HG02571 (cell line): ENCODE data around the gene QSOX1.

Experiments
- ATAC-seq: cut with Tn5 transposase; IDR thresholded peaks from one replicate; pipeline ENCODE4 v1.9.1; 2021; ENCODE audit warnings: mild to moderate bottlenecking, moderate library complexity; ENCODE audit not compliant: unreplicated experiment

Gene QSOX1

GRCh38 chr1:180169640-180170195 lies 15.0 kb downstream of the QSOX1 start:
- no peak for ATAC-seq

- no peak for ATAC-seq
These were observed 16.0 kb downstream of the QSOX1 start for GRCh38 chr1:180170546-180171151.

- no peak for ATAC-seq
These were observed 17.0 kb downstream of the QSOX1 start for GRCh38 chr1:180171691-180172090.

- ATAC-seq: no peak
These were observed 18.8 kb downstream of the QSOX1 start for GRCh38 chr1:180173451-180173850.

- no peak for ATAC-seq
These were observed 19.3 kb downstream of the QSOX1 start for GRCh38 chr1:180173952-180174351.

GRCh38 chr1:180175291-180175690 lies 20.6 kb downstream of the QSOX1 start:
- no peak for ATAC-seq

- ATAC-seq: no peak
These were observed 21.1 kb downstream of the QSOX1 start for GRCh38 chr1:180175806-180176205.

- ATAC-seq: no peak
These were observed 22.3 kb downstream of the QSOX1 start for GRCh38 chr1:180176965-180177364.

- ATAC-seq: no peak
These were observed 23.3 kb downstream of the QSOX1 start for GRCh38 chr1:180177931-180178330.

- ATAC-seq: no peak
These were observed 24.0 kb downstream of the QSOX1 start for GRCh38 chr1:180178511-180179161.

- no peak for ATAC-seq
These were observed 24.7 kb downstream of the QSOX1 start for GRCh38 chr1:180179162-180179957.

GRCh38 chr1:180181048-180181447 lies 26.4 kb downstream of the QSOX1 start:
- ATAC-seq: no peak

GRCh38 chr1:180181996-180182642 lies 27.4 kb downstream of the QSOX1 start:
- ATAC-seq: no peak

- no peak for ATAC-seq
These were observed 28.1 kb downstream of the QSOX1 start for GRCh38 chr1:180182643-180183311.

GRCh38 chr1:180183426-180183825 lies 28.8 kb downstream of the QSOX1 start:
- ATAC-seq: no peak

- ATAC-seq: no peak
These were observed 29.4 kb downstream of the QSOX1 start for GRCh38 chr1:180184041-180184440.

- ATAC-seq: no peak
These were observed 30.6 kb downstream of the QSOX1 start for GRCh38 chr1:180185281-180185680.

GRCh38 chr1:180185971-180186645 lies 31.4 kb downstream of the QSOX1 start:
- no peak for ATAC-seq

- no peak for ATAC-seq
These were observed 32.2 kb downstream of the QSOX1 start for GRCh38 chr1:180186831-180187230.

GRCh38 chr1:180187626-180188025 lies 33.0 kb downstream of the QSOX1 start:
- no peak for ATAC-seq
